ENCODE data around the gene DRD2.

GRCh38 chr11:113369411-113369810 lies 105.8 kb downstream of the DRD2 start:
- TF ChIP-seq CTCF (IDR thresholded peaks at IDR 0.05) (no peak), POLR2A (IDR thresholded peaks at IDR 0.05) (no peak)
